GM18951 (cell line): ENCODE results near the gene RPP30.

ENCODE experiments used
- POLR2A ChIP-seq: IDR thresholded peaks from 4 replicates; pipeline ENCODE4 v1.6.1; 2011; ENCODE audit warnings: mild to moderate bottlenecking; ENCODE audit not compliant: insufficient read length, insufficient read depth; ENCODE audit errors: extremely low read depth
- in situ Hi-C: fragments of 300-500 bp; cut with MboI; formaldehyde crosslinking; loops from one replicate; pipeline ENCODE4 v1.12.0; 2022; ENCODE audit warnings: low sequenced_read_pairs, mixed read lengths, inconsistent platforms; ENCODE audit not compliant: unreplicated experiment

The RPP30 gene

GRCh38 chr10:90857635-90858460 is 13.9 kb upstream of the RPP30 start, which contains the start of gene HTR7:
Gene HTR7 (minus strand): TSS chr10:90858039. CDS start chr10:90857671, 368 bp downstream.
- no peak for TF ChIP-seq POLR2A
- in situ Hi-C loops, result loop anchor here (25.0 kb wide), 1 partner anchor 1071 kb away; no protein-coding TSS in a partner anchor

GRCh38 chr10:90858461-90858968 is 13.3 kb upstream of the RPP30 start:
- TF ChIP-seq POLR2A, result no peak
- in situ Hi-C loops, result loop anchor here (25.0 kb wide), 1 partner anchor 1071 kb away; no protein-coding TSS in a partner anchor

- in situ Hi-C loops, result loop anchor here (25.0 kb wide), 1 partner anchor 1072 kb away; no protein-coding TSS in a partner anchor
- no peak for TF ChIP-seq POLR2A
Measured at GRCh38 chr10:90859321-90859751, 12.4 kb upstream of the RPP30 start.

GRCh38 chr10:90860790-90861189 is 11.0 kb upstream of the RPP30 start:
- in situ Hi-C loops, result loop anchor here (10.0 to 25.0 kb wide), 2 partner anchors 96 to 1073 kb away; no protein-coding TSS in a partner anchor
- no peak for TF ChIP-seq POLR2A

GRCh38 chr10:90862908-90863514 is 8.8 kb upstream of the RPP30 start:
- in situ Hi-C loops, result loop anchor here (10.0 to 25.0 kb wide), 2 partner anchors 98 to 1076 kb away; no protein-coding TSS in a partner anchor
- no peak for TF ChIP-seq POLR2A

- TF ChIP-seq POLR2A, result no peak
- in situ Hi-C loops, result loop anchor here (10.0 to 25.0 kb wide), 2 partner anchors 101 to 1078 kb away; no protein-coding TSS in a partner anchor
Measured at GRCh38 chr10:90865401-90865800, 6.4 kb upstream of the RPP30 start.

GRCh38 chr10:90866050-90866598 is 5.7 kb upstream of the RPP30 start:
- in situ Hi-C loops, result loop anchor here (10.0 to 25.0 kb wide), 2 partner anchors 101 to 1079 kb away; no protein-coding TSS in a partner anchor

GRCh38 chr10:90871279-90871765 is 452 bp upstream of the RPP30 start:
- TF ChIP-seq POLR2A, result no peak
- in situ Hi-C loops, result loop anchor here (25.0 kb wide), 1 partner anchor 1084 kb away; no protein-coding TSS in a partner anchor

More at GRCh38 chr10:90866050-90866598, 5.7 kb upstream of the RPP30 start:
- no peak for TF ChIP-seq POLR2A

GRCh38 chr10:90872648-90873020 is 860 bp downstream of the RPP30 start:
- TF ChIP-seq POLR2A, result no peak
- in situ Hi-C loops, result loop anchor here (25.0 kb wide), 1 partner anchor 1085 kb away; no protein-coding TSS in a partner anchor

GRCh38 chr10:90879062-90879461 is 7.3 kb downstream of the RPP30 start:
- in situ Hi-C loops, result loop anchor here (25.0 kb wide), 1 partner anchor 533 kb away; the partner anchor contains the start of gene HECTD2

GRCh38 chr10:90880059-90880719 is 8.4 kb downstream of the RPP30 start:
- in situ Hi-C loops, result loop anchor here (25.0 kb wide), 1 partner anchor 532 kb away; the partner anchor contains the start of gene HECTD2

More at GRCh38 chr10:90879062-90879461, 7.3 kb downstream of the RPP30 start:
- TF ChIP-seq POLR2A, result no peak

- no peak for TF ChIP-seq POLR2A
- in situ Hi-C loops, result loop anchor here (25.0 kb wide), 1 partner anchor 528 kb away; the partner anchor contains the start of gene HECTD2
Measured at GRCh38 chr10:90884431-90884830, 12.7 kb downstream of the RPP30 start.
